Measurements from ENCODE around the gene INHBA. TPM values are rescaled to one million over a fixed set of nuclear protein-coding genes. Genes with fewer than 3 reads are reported as not detected.

INHBA gene
- total RNA-seq, 1 donor from 2014 or later: 5.0 TPM

GRCh38 chr7:41641011-41641664 lies 61.8 kb downstream of the INHBA start:
- no peak for TF ChIP-seq CTCF (IDR thresholded peaks at IDR 0.05; ENCODE audit: insufficient read depth, low read length, severe bottlenecking)
- H3K36me3 ChIP-seq (ENCODE audit: control insufficient read depth, insufficient read depth, low read length): no peaks in the 10 kb centered on the region
- H3K4me3 ChIP-seq (ENCODE audit: low read depth, low read length): no peak overlapping the region
- DNase-seq (ENCODE audit: low read depth) (no peak), FAIRE-seq (no peak)
- H3K27me3 ChIP-seq (ENCODE audit: control insufficient read depth, insufficient read depth, low read length): no peaks in the 10 kb centered on the region

GRCh38 chr7:41640487-41640886 lies 62.4 kb downstream of the INHBA start:
- no peak for TF ChIP-seq CTCF (IDR thresholded peaks at IDR 0.05; ENCODE audit: insufficient read depth, low read length, severe bottlenecking)
- DNase-seq (ENCODE audit: low read depth) (no peak), FAIRE-seq (no peak)
- Histone ChIP-seq H3K4me3 (ENCODE audit: low read depth, low read length) (no peak overlapping the region), H3K27me3 (ENCODE audit: control insufficient read depth, insufficient read depth, low read length) (no peaks in the 10 kb centered on the region), H3K36me3 (ENCODE audit: control insufficient read depth, insufficient read depth, low read length) (no peaks in the 10 kb centered on the region)

- FAIRE-seq: no peak
- H3K27me3 ChIP-seq (ENCODE audit: control insufficient read depth, insufficient read depth, low read length): no peaks in the 10 kb centered on the region
- DNase-seq (ENCODE audit: low read depth): peak; percentile 63
- no peak for TF ChIP-seq CTCF (IDR thresholded peaks at IDR 0.05; ENCODE audit: insufficient read depth, low read length, severe bottlenecking)
- no peaks in the 10 kb centered on the region for H3K36me3 ChIP-seq (ENCODE audit: control insufficient read depth, insufficient read depth, low read length)
- no peak overlapping the region for H3K4me3 ChIP-seq (ENCODE audit: low read depth, low read length)
Measured at GRCh38 chr7:41637049-41637448, 65.8 kb downstream of the INHBA start.

Measured in bronchial epithelial cell (primary cell).